H9 (cell line): Measurements from ENCODE around the gene CLC. TPM values are rescaled to one million over a fixed set of nuclear protein-coding genes. Genes with fewer than 3 reads are reported as not detected.

Source experiments
- DNase-seq: peaks from one replicate; pipeline ENCODE4 v3.0.0-alpha.2; 2017
- H2AFZ ChIP-seq: one replicate; pipeline ENCODE4 v1.6.1; 2013; ENCODE audit warnings: mild to moderate bottlenecking, low read length, control low read depth, moderate library complexity
- H2AK5ac ChIP-seq: 2 replicates; pipeline ENCODE4 v1.6.1; 2013; ENCODE audit warnings: low read length, control low read depth, mixed read lengths; ENCODE audit not compliant: insufficient read length
- H2BK120ac ChIP-seq: one replicate; pipeline ENCODE4 v1.6.1; 2013; ENCODE audit warnings: low read depth, mild to moderate bottlenecking, low read length, control low read depth, inconsistent platforms; ENCODE audit not compliant: poor library complexity, severe bottlenecking
- H2BK12ac ChIP-seq: 2 replicates; pipeline ENCODE4 v1.6.1; 2013; ENCODE audit warnings: low read length, control low read depth, mixed read lengths, low read depth; ENCODE audit not compliant: insufficient read length
- H2BK15ac ChIP-seq: 2 replicates; pipeline ENCODE4 v1.6.1; 2013; ENCODE audit warnings: low read depth, low read length, control low read depth
- H2BK20ac ChIP-seq: one replicate; pipeline ENCODE4 v1.6.1; 2013; ENCODE audit warnings: low read depth, mild to moderate bottlenecking, low read length, control low read depth, inconsistent platforms; ENCODE audit not compliant: poor library complexity, severe bottlenecking
- H2BK5ac ChIP-seq: 2 replicates; pipeline ENCODE4 v1.6.1; 2013; ENCODE audit warnings: low read length, control low read depth, mixed read lengths; ENCODE audit not compliant: insufficient read length
- H3K14ac ChIP-seq: 2 replicates; pipeline ENCODE4 v1.6.1; 2013; ENCODE audit warnings: low read length, control low read depth; ENCODE audit not compliant: insufficient read depth
- H3K18ac ChIP-seq: 2 replicates; pipeline ENCODE4 v1.6.1; 2013; ENCODE audit warnings: low read depth, mild to moderate bottlenecking, mixed read lengths, low read length, control low read depth; ENCODE audit not compliant: insufficient read length
- H3K23ac ChIP-seq: 2 replicates; pipeline ENCODE4 v1.6.1; 2013; ENCODE audit warnings: low read length, control low read depth, mixed read lengths, low read depth; ENCODE audit not compliant: insufficient read length
- H3K23me2 ChIP-seq: 2 replicates; pipeline ENCODE4 v1.6.1; 2013; ENCODE audit warnings: low read depth, mild to moderate bottlenecking, mixed read lengths, low read length, control low read depth; ENCODE audit not compliant: insufficient read length, poor library complexity, severe bottlenecking
- H3K27ac ChIP-seq: 2 replicates; pipeline ENCODE4 v1.5.1; 2013; ENCODE audit warnings: low read length, control low read depth, mixed read lengths, low read depth; ENCODE audit not compliant: insufficient read length
- H3K27me3 ChIP-seq: 2 replicates; pipeline ENCODE4 v1.6.1; 2013; ENCODE audit warnings: low read length, control low read depth, inconsistent platforms; ENCODE audit not compliant: insufficient read depth
- H3K4ac ChIP-seq: 2 replicates; pipeline ENCODE4 v1.6.1; 2013; ENCODE audit warnings: low read depth, mild to moderate bottlenecking, control low read depth, inconsistent platforms, low read length, moderate library complexity
- H3K4me1 ChIP-seq: 2 replicates; pipeline ENCODE4 v1.6.1; 2013; ENCODE audit warnings: low read length, control low read depth, inconsistent platforms; ENCODE audit not compliant: insufficient read depth
- H3K4me2 ChIP-seq: 2 replicates; pipeline ENCODE4 v1.6.1; 2013; ENCODE audit warnings: low read length, control low read depth, mixed read lengths; ENCODE audit not compliant: insufficient read length, insufficient read depth
- H3K56ac ChIP-seq: 2 replicates; pipeline ENCODE4 v1.6.1; 2013; ENCODE audit warnings: low read depth, mild to moderate bottlenecking, mixed read lengths, low read length, control low read depth; ENCODE audit not compliant: insufficient read length
- H3K79me1 ChIP-seq: 2 replicates; pipeline ENCODE4 v1.6.1; 2013; ENCODE audit warnings: low read depth, mild to moderate bottlenecking, moderate library complexity, low read length, control low read depth, inconsistent platforms; ENCODE audit not compliant: insufficient read depth, poor library complexity, severe bottlenecking
- H3K79me2 ChIP-seq: 2 replicates; pipeline ENCODE4 v1.6.1; 2013; ENCODE audit warnings: low read length, control low read depth, inconsistent platforms; ENCODE audit not compliant: insufficient read depth
- H3K9ac ChIP-seq: 2 replicates; pipeline ENCODE4 v1.6.1; 2013; ENCODE audit warnings: low read length, control low read depth, mixed read lengths; ENCODE audit not compliant: insufficient read length; ENCODE audit errors: extremely low read depth
- H3K9me3 ChIP-seq: one replicate; pipeline ENCODE4 v1.6.1; 2013; ENCODE audit warnings: low read depth, low read length, inconsistent platforms; ENCODE audit not compliant: control insufficient read depth
- H3T11ph ChIP-seq: one replicate; pipeline ENCODE4 v1.6.1; 2013; ENCODE audit warnings: mild to moderate bottlenecking, low read length, control low read depth, inconsistent platforms
- H4K20me1 ChIP-seq: one replicate; pipeline ENCODE4 v1.6.1; 2013; ENCODE audit not compliant: control insufficient read depth, insufficient read length, insufficient read depth
- H4K5ac ChIP-seq: 2 replicates; pipeline ENCODE4 v1.6.1; 2013; ENCODE audit warnings: low read depth, mild to moderate bottlenecking, mixed read lengths, low read length, control low read depth; ENCODE audit not compliant: insufficient read length
- H4K8ac ChIP-seq: replicated peaks from 2 replicates; pipeline ENCODE4 v1.6.1; 2013; ENCODE audit warnings: low read length, control low read depth, mixed read lengths, low read depth; ENCODE audit not compliant: insufficient read length
- H4K91ac ChIP-seq: 2 replicates; pipeline ENCODE4 v1.6.1; 2013; ENCODE audit warnings: low read depth, mild to moderate bottlenecking, moderate library complexity, mixed read lengths, low read length, control low read depth; ENCODE audit not compliant: insufficient read length
- H3K27ac Mint-ChIP-seq, 3 experiments: 2 replicates in 2 of 3; 3 replicates in 1 of 3; pipeline ENCODE4 v1.8.0; 2020 to 2021; ENCODE audit warnings: mixed read lengths in 3 of 3, mild to moderate bottlenecking in 1 of 3, moderate library complexity in 1 of 3
- H3K27me3 Mint-ChIP-seq: 2 replicates; pipeline ENCODE4 v1.8.0; 2021; ENCODE audit warnings: low read depth, mild to moderate bottlenecking, moderate library complexity, mixed read lengths
- H3K36me3 Mint-ChIP-seq, 3 experiments: 2 replicates in 2 of 3; 3 replicates in 1 of 3; pipeline ENCODE4 v1.8.0; 2020 to 2021; ENCODE audit warnings: low read depth in 3 of 3, mixed read lengths in 3 of 3; ENCODE audit not compliant: insufficient read depth in 1 of 3
- H3K4me1 Mint-ChIP-seq, 2 experiments: 2 replicates each; pipeline ENCODE4 v1.8.0; 2020; ENCODE audit warnings: mixed read lengths in 2 of 2
- H3K4me3 Mint-ChIP-seq, 2 experiments: 2 replicates in 1 of 2; 3 replicates in 1 of 2; pipeline ENCODE4 v1.8.0; 2020 to 2021; ENCODE audit warnings: mild to moderate bottlenecking in 2 of 2, mixed read lengths in 2 of 2, moderate library complexity in 1 of 2
- H3K9me3 Mint-ChIP-seq, 2 experiments: 2 replicates in 1 of 2; 3 replicates in 1 of 2; pipeline ENCODE4 v1.8.0; 2020; ENCODE audit warnings: mild to moderate bottlenecking in 2 of 2, mixed read lengths in 2 of 2, moderate library complexity in 1 of 2
- CTCF ChIP-seq: fragments of 200-600 bp; sonication (generic); conservative IDR thresholded peaks from 3 replicates; pipeline ENCODE4 v1.8.0; 2021; ENCODE audit warnings: antibody characterized with exemption, mild to moderate bottlenecking
- WGBS: extraction: QIAGEN DNeasy Blood & Tissue Kit; methylation state at CpG from one replicate; pipeline ENCODE4 v1.1.7; 2013; ENCODE audit warnings: missing lambda C conversion rate, low lambda C conversion rate, mixed read lengths; ENCODE audit not compliant: insufficient read length; ENCODE audit errors: extremely low coverage; 5-methylcytosine and 5-hydroxymethylcytosine counted together
- total RNA-seq: library from RNA; stranded (reverse); gene quantifications from 2 replicates; pipeline ENCODE4 v1.2.1, GENCODE V29; 2021

The CLC gene
- total RNA-seq, 1 experiment from 2014 or later = 0.39 TPM

GRCh38 chr19:39710333-39710890, 27.4 kb downstream of the CLC start:
- H4K8ac ChIP-seq = no peak overlapping the region
- no peak for TF ChIP-seq CTCF
- no peak overlapping the region for H3K27ac ChIP-seq
- no peaks in the 10 kb centered on the region for H4K20me1 ChIP-seq
- H2BK12ac ChIP-seq = no peak overlapping the region
- no peaks in the 10 kb centered on the region for H3K4me1 ChIP-seq
- H3K23me2 ChIP-seq = no peaks in the 10 kb centered on the region
- no peaks in the 10 kb centered on the region; a peak in 1 of 7 replicates for H3K36me3 Mint-ChIP-seq
- H3K18ac ChIP-seq = no peak overlapping the region
- no peaks in the 10 kb centered on the region for H3K79me2 ChIP-seq
- no peak overlapping the region for H3K9ac ChIP-seq
- H3K9me3 Mint-ChIP-seq = peaks cover 5 to 6% of the 10 kb centered on the region in 2 experiments; a peak in 4 of 5 replicates
- H3K4me2 ChIP-seq = no peak overlapping the region
- H2AK5ac ChIP-seq = no peak overlapping the region
- H3K27me3 ChIP-seq = no peaks in the 10 kb centered on the region
- no peak overlapping the region for H3K4ac ChIP-seq
- H2BK15ac ChIP-seq = no peak overlapping the region
- H3K27ac Mint-ChIP-seq = no peak overlapping the region
- no peak overlapping the region for H4K5ac ChIP-seq
- no CpG with 5 or more reads among the region's 4 CpGs for WGBS
- no peak for DNase-seq
- H3K4me1 Mint-ChIP-seq = peaks cover 0 to 2% of the 10 kb centered on the region in 2 experiments; a peak in 1 of 4 replicates
- H3K23ac ChIP-seq = no peak overlapping the region
- no peak overlapping the region for H3T11ph ChIP-seq
- H2BK20ac ChIP-seq = no peak overlapping the region
- no peak overlapping the region for H3K14ac ChIP-seq
- H3K27me3 Mint-ChIP-seq = peaks cover 3% of the 10 kb centered on the region
- no peak overlapping the region for H3K56ac ChIP-seq
- no peaks in the 10 kb centered on the region for H3K79me1 ChIP-seq
- no peak overlapping the region for H4K91ac ChIP-seq
- no peaks in the 10 kb centered on the region for H3K9me3 ChIP-seq
- H2BK120ac ChIP-seq = no peak overlapping the region
- H2BK5ac ChIP-seq = no peak overlapping the region
- no peak overlapping the region for H3K4me3 Mint-ChIP-seq
- no peak overlapping the region for H2AFZ ChIP-seq
